Gastrocnemius medialis (tissue), 4 donors: ENCODE results near the gene TRIP12.

Experiments
- CTCF ChIP-seq, 5 experiments: fragments of 450-650 bp in 3 of 5; fragments of 200-600 bp in 2 of 5; sonication (generic) in 2 of 5; IDR thresholded peaks in 4 of 5; conservative IDR thresholded peaks in 1 of 5; 1 replicate in 4 of 5; 2 replicates in 1 of 5; pipeline ENCODE4 v1.5.1; 2016 to 2019; ENCODE audit warnings: antibody characterized with exemption in 5 of 5, mild to moderate bottlenecking in 3 of 5, moderate library complexity in 3 of 5
- POLR2A ChIP-seq, 2 donors: fragments of 450-650 bp; IDR thresholded peaks; one replicate each; pipeline ENCODE4 v1.6.1; 2017; ENCODE audit warnings: antibody characterized with exemption in 2 of 2, mild to moderate bottlenecking in 2 of 2, moderate library complexity in 2 of 2

- TF ChIP-seq CTCF (IDR thresholded peaks at IDR 0.05 in 4 of 5, conservative IDR thresholded peaks at IDR 0.05 in 1 of 5) (no peak), POLR2A (IDR thresholded peaks at IDR 0.05) (no peak)
Measured at GRCh38 chr2:229852565-229852964, 69.2 kb downstream of the TRIP12 start.
